ENCODE measurements around the gene MVB12A. TPM values are rescaled to one million over a fixed set of nuclear protein-coding genes. Genes with fewer than 3 reads are reported as not detected.

MVB12A gene
- total and polyA plus RNA-seq, 10 of the 15 experiments (the other 5 are each of a cell fraction or from before 2014, with no cell fraction given) = 1.2 to 47.6 (median 26.3) TPM

- no peak for TF ChIP-seq SMAD5 (IDR thresholded peaks at IDR 0.05; ENCODE audit: low read depth)
- no peak for TF ChIP-seq E4F1 (IDR thresholded peaks at IDR 0.05; ENCODE audit: borderline replicate concordance, partially characterized antibody)
- peak; percentile 38; the same call in 1 of the 2 replicates for TF ChIP-seq SMARCA5 (IDR thresholded peaks at IDR 0.05)
- TF ChIP-seq GABPA (IDR thresholded peaks at IDR 0.05; ENCODE audit: low read depth) = no peak
- TF ChIP-seq ZNF274 (IDR thresholded peaks at IDR 0.05; ENCODE audit: insufficient read depth, insufficient read length) = no peak
- TF ChIP-seq EZH2 (IDR thresholded peaks at IDR 0.05; ENCODE audit: borderline replicate concordance, control insufficient read depth, low read depth, low read length) = no peak
- 0 out of 2 replicates have a peak, but pooled peaks have one; percentile 21 for TF ChIP-seq PKNOX1 (IDR thresholded peaks at IDR 0.05)
- no peak for TF ChIP-seq POLR2AphosphoS5 (IDR thresholded peaks at IDR 0.05; ENCODE audit: low read length)
- no peak for TF ChIP-seq IRF4 (IDR thresholded peaks at IDR 0.05; ENCODE audit: low read depth, low read length)
- no peak for TF ChIP-seq ZZZ3 (IDR thresholded peaks at IDR 0.05; ENCODE audit: control insufficient read depth, insufficient read length, low read depth)
- no peak for TF ChIP-seq SMAD1 (IDR thresholded peaks at IDR 0.05; ENCODE audit: low read depth, partially characterized antibody)
- TF ChIP-seq CHD1 (IDR thresholded peaks at IDR 0.05; ENCODE audit: low read depth, low read length) = no peak
- peak in 2 of 3 experiments; percentile 2 to 45; a peak in 3 of 6 replicates for TF ChIP-seq CTCF (IDR thresholded peaks at IDR 0.05 in 2 of 3, conservative IDR thresholded peaks at IDR 0.05 in 1 of 3; ENCODE audit: control insufficient read depth in 2 of 3, extremely low read depth in 1 of 3, insufficient read depth in 1 of 3, low read depth in 3 of 3, low read length in 3 of 3)
- 0 out of 2 replicates have a peak, but pooled peaks have one; percentile 14 for TF ChIP-seq TCF3 (IDR thresholded peaks at IDR 0.05; ENCODE audit: borderline replicate concordance, insufficient read depth, low read depth, low read length)
- no peak for TF ChIP-seq FOXM1 (IDR thresholded peaks at IDR 0.05; ENCODE audit: low read depth, low read length)
- TF ChIP-seq NR2C1 (IDR thresholded peaks at IDR 0.05) = no peak
- TF ChIP-seq ZNF622 (IDR thresholded peaks at IDR 0.05) = no peak
- no peak for TF ChIP-seq BRCA1 (IDR thresholded peaks at IDR 0.05; ENCODE audit: low read depth, low read length)
- TF ChIP-seq LARP7 (IDR thresholded peaks at IDR 0.05) = no peak
- no peak for TF ChIP-seq ZNF217 (IDR thresholded peaks at IDR 0.05)
- no peak for TF ChIP-seq KDM1A (IDR thresholded peaks at IDR 0.05; ENCODE audit: borderline replicate concordance)
- no peak for TF ChIP-seq IRF3 (IDR thresholded peaks at IDR 0.05)
- no peak for TF ChIP-seq NR2F1 (conservative IDR thresholded peaks at IDR 0.05)
- no peak for TF ChIP-seq GATAD2B (conservative IDR thresholded peaks at IDR 0.05; ENCODE audit: low read depth)
- no peak for TF ChIP-seq KLF5 (IDR thresholded peaks at IDR 0.05; ENCODE audit: partially characterized antibody)
- TF ChIP-seq STAT3 (IDR thresholded peaks at IDR 0.05; ENCODE audit: low read depth, low read length) = no peak
- TF ChIP-seq STAT1 (conservative IDR thresholded peaks at IDR 0.05) = no peak
- TF ChIP-seq RBBP5 (conservative IDR thresholded peaks at IDR 0.05) = no peak
- TF ChIP-seq CBX5 (IDR thresholded peaks at IDR 0.05; ENCODE audit: low read depth) = no peak
Measured at GRCh38 chr19:17420475-17420924, 653 bp downstream of the MVB12A start (continued).
